CD8-positive, alpha-beta memory T cell (primary cell): Measurements from ENCODE around the gene DOCK1. TPM values are rescaled to one million over a fixed set of nuclear protein-coding genes. Genes with fewer than 3 reads are reported as not detected.

Experiments used
- CTCF ChIA-PET: fragments of 350-600 bp; sonication (Branson Sonifier 250); formaldehyde crosslinking; loops from one replicate; lab custom pipeline; 2021; ENCODE audit warnings: antibody characterized with exemption; lab: Charles Lee
- POLR2A ChIA-PET: fragments of 350-600 bp; sonication (Branson Sonifier 250); formaldehyde crosslinking; loops from one replicate; lab custom pipeline; 2021; ENCODE audit warnings: antibody characterized with exemption; lab: Charles Lee
- DNase-seq, 5 donors: peaks; one replicate each; pipeline versions ENCODE4 v3.0.0 to v3.0.0-alpha.2; 2020 to 2022; ENCODE audit warnings: mixed read lengths in 1 of 5
- H3K27ac ChIP-seq: one replicate; pipeline ENCODE4 v1.7.0; 2013; ENCODE audit warnings: low read depth, mild to moderate bottlenecking, low read length, moderate library complexity
- H3K27me3 ChIP-seq: 2 replicates; pipeline ENCODE4 v1.7.0; 2013; ENCODE audit warnings: low read length, mild to moderate bottlenecking; ENCODE audit not compliant: insufficient read depth, poor library complexity, severe bottlenecking
- H3K36me3 ChIP-seq: 2 replicates; pipeline ENCODE4 v1.7.0; 2013; ENCODE audit warnings: mild to moderate bottlenecking, low read length, moderate library complexity; ENCODE audit not compliant: insufficient read depth
- H3K4me1 ChIP-seq: 2 replicates; pipeline ENCODE4 v1.7.0; 2013; ENCODE audit warnings: mild to moderate bottlenecking, low read length, moderate library complexity; ENCODE audit not compliant: insufficient read depth
- H3K4me3 ChIP-seq: 2 replicates; pipeline ENCODE4 v1.7.0; 2013; ENCODE audit warnings: mild to moderate bottlenecking, low read length
- H3K9me3 ChIP-seq: 2 replicates; pipeline ENCODE4 v1.7.0; 2013; ENCODE audit warnings: mild to moderate bottlenecking, low read length
- H3K27ac Mint-ChIP-seq, 8 donors: one replicate each; pipeline ENCODE4 v1.8.0; 2020 to 2021; ENCODE audit warnings: mixed read lengths in 8 of 8, mild to moderate bottlenecking in 6 of 8, inconsistent platforms in 3 of 8, moderate library complexity in 3 of 8
- H3K27me3 Mint-ChIP-seq, 2 donors: one replicate each; pipeline ENCODE4 v1.8.0; 2020 to 2021; ENCODE audit warnings: mixed read lengths in 2 of 2, mild to moderate bottlenecking in 1 of 2, moderate library complexity in 1 of 2
- H3K36me3 Mint-ChIP-seq, 3 donors: one replicate each; pipeline ENCODE4 v1.8.0; 2020 to 2021; ENCODE audit warnings: mixed read lengths in 3 of 3, inconsistent platforms in 1 of 3, mild to moderate bottlenecking in 1 of 3
- H3K4me1 Mint-ChIP-seq, 3 donors: one replicate each; pipeline ENCODE4 v1.8.0; 2020 to 2021; ENCODE audit warnings: mixed read lengths in 3 of 3, inconsistent platforms in 1 of 3, mild to moderate bottlenecking in 1 of 3
- H3K4me3 Mint-ChIP-seq, 7 donors: one replicate each; pipeline ENCODE4 v1.8.0; 2020 to 2021; ENCODE audit warnings: mixed read lengths in 7 of 7, mild to moderate bottlenecking in 6 of 7, moderate library complexity in 4 of 7, inconsistent platforms in 2 of 7
- H3K9me3 Mint-ChIP-seq, 5 donors: one replicate each; pipeline ENCODE4 v1.8.0; 2020 to 2022; ENCODE audit warnings: mixed read lengths in 5 of 5, mild to moderate bottlenecking in 3 of 5, moderate library complexity in 2 of 5, inconsistent platforms in 1 of 5
- polyA plus RNA-seq: library from polyadenylated mRNA; unstranded; fragments of 300-500 nt; fragmentation: Illumina TruSeq; gene quantifications from one replicate; pipeline ENCODE4 v1.2.3, GENCODE V29; 2021
- total RNA-seq, 2 experiments: library from RNA; stranded (reverse); gene quantifications; one replicate each; pipeline ENCODE4 v1.2.3, GENCODE V29; 2021

DOCK1 gene
- total and polyA plus RNA-seq, 3 experiments from 2014 or later, result 0.16 to 0.18 TPM; not detected in 1

DNA sequence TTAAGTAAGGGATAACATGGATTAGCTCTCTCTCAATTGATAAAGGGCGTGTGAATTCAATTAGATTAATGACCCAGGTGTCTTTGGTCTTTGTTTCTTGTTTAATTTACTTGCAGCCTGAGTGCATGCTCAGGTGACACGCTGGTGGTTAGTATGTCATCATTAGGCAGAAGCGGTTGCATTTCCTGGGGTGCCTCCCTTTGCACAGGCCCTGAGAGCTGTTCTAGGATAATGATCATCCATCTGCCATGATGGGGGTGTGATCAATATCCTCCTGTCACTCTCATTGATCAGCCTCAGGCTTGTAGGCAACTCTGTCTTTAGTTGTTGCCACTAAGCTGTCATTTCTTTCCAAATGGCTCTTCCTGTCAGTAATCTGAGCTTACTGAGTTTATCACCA, 544.3 kb downstream of the DOCK1 start:
- H3K9me3 Mint-ChIP-seq, result no peaks in the 10 kb centered on the region
- POLR2A ChIA-PET, result no interaction called here

DNA sequence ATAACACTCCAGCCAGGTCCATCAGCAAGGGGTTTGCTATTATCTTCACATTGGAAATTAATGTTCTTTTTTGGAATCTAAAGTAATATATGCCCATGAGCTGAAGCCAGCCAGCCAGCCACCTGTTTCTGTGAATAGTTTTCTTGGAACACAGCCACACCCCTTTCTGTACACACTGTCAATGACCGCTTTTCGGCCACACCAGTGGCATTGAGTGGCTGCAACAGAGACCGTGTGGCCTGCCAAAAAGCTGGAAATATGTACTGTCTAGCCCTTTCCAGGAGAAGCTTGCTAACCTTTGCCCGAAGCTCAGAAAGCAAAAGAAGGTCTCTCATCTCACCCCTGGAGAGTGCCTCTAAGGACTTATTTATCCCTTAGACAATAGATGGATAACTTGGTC, 545.4 kb downstream of the DOCK1 start:
- Histone ChIP-seq H3K36me3 (no peaks in the 10 kb centered on the region), H3K4me1 (no peaks in the 10 kb centered on the region), H3K9me3 (no peaks in the 10 kb centered on the region), H3K27ac (no peak overlapping the region), H3K4me3 (no peak overlapping the region), H3K27me3 (no peaks in the 10 kb centered on the region)
- H3K27me3 Mint-ChIP-seq, result no peaks in the 10 kb centered on the region
- POLR2A ChIA-PET, result no interaction called here
- no peak overlapping the region for H3K4me3 Mint-ChIP-seq
- no peaks in the 10 kb centered on the region for H3K4me1 Mint-ChIP-seq
- no peak overlapping the region for H3K27ac Mint-ChIP-seq
- no peak for DNase-seq
- H3K9me3 Mint-ChIP-seq, result no peaks in the 10 kb centered on the region
- CTCF ChIA-PET, result no interaction called here
- H3K36me3 Mint-ChIP-seq, result no peaks in the 10 kb centered on the region

More for the DNA sequence above, 544.3 kb downstream of the DOCK1 start:
- CTCF ChIA-PET, result no interaction called here
- Histone ChIP-seq H3K27me3 (no peaks in the 10 kb centered on the region), H3K4me1 (no peaks in the 10 kb centered on the region), H3K36me3 (no peaks in the 10 kb centered on the region), H3K4me3 (no peak overlapping the region), H3K27ac (no peak overlapping the region), H3K9me3 (no peaks in the 10 kb centered on the region)
- Mint-ChIP-seq H3K27ac (no peak overlapping the region), H3K36me3 (no peaks in the 10 kb centered on the region), H3K4me1 (no peaks in the 10 kb centered on the region), H3K4me3 (no peak overlapping the region), H3K27me3 (no peaks in the 10 kb centered on the region)
- DNase-seq, result no peak

DNA sequence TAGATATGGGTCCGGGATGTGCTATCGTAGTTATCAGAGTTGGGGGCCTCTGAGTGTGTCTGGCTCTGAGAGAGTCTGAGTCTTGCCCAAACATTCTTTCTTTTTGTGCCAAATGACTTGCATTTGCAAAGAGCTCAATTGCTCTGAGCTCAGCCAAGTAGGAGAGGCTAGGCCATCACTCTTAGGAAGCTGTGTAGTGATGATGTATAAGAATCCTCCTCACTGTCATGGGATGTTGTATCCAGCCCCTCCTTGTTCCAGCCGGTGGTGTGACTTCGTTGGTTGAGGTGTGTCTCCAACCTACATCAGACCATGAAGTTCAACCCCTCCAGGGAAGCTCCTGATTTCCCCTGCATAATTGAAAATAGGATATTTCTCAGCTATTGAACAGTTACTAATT, 546.4 kb downstream of the DOCK1 start:
- Histone ChIP-seq H3K9me3 (no peaks in the 10 kb centered on the region), H3K27ac (no peak overlapping the region), H3K4me1 (no peaks in the 10 kb centered on the region), H3K27me3 (no peaks in the 10 kb centered on the region), H3K4me3 (no peak overlapping the region), H3K36me3 (no peaks in the 10 kb centered on the region)
- ChIA-PET CTCF (no interaction called here), POLR2A (no interaction called here)
- H3K27ac Mint-ChIP-seq, result peak overlapping the region in 1 of 8 donors; percentile 50
- no peaks in the 10 kb centered on the region for H3K36me3 Mint-ChIP-seq
- no peaks in the 10 kb centered on the region for H3K9me3 Mint-ChIP-seq
- H3K4me3 Mint-ChIP-seq, result no peak overlapping the region
- no peaks in the 10 kb centered on the region for H3K27me3 Mint-ChIP-seq
- no peak for DNase-seq
- no peaks in the 10 kb centered on the region for H3K4me1 Mint-ChIP-seq

DNA sequence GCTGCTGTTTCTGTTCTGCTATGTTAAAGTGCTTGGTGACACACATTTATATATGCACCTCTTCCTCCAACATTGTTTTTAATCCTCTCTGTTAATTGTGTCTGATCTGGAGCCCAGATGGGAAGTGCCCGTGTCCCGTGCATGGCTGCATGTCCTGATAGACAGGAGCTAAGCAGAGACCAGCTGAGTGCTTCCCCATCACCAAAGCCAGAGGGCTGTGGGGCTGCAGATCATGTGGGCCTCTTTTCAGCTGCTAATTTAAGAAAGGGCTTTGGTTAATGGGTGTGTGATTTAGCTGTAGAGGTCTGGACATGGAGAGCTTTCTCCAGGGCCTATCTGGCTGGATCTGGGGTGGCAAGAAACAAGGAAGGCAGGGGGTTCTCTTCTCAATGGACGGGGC, 547.3 kb downstream of the DOCK1 start:
- Histone ChIP-seq H3K4me1 (no peaks in the 10 kb centered on the region), H3K27ac (no peak overlapping the region), H3K4me3 (no peak overlapping the region), H3K9me3 (no peaks in the 10 kb centered on the region), H3K27me3 (no peaks in the 10 kb centered on the region), H3K36me3 (no peaks in the 10 kb centered on the region)
- H3K27ac Mint-ChIP-seq, result no peak overlapping the region
- H3K9me3 Mint-ChIP-seq, result no peaks in the 10 kb centered on the region
- no peak overlapping the region for H3K4me3 Mint-ChIP-seq
- H3K36me3 Mint-ChIP-seq, result no peaks in the 10 kb centered on the region
- H3K4me1 Mint-ChIP-seq, result no peaks in the 10 kb centered on the region
- CTCF ChIA-PET, result no interaction called here
- DNase-seq, result no peak
- POLR2A ChIA-PET, result no interaction called here
- no peaks in the 10 kb centered on the region for H3K27me3 Mint-ChIP-seq

DNA sequence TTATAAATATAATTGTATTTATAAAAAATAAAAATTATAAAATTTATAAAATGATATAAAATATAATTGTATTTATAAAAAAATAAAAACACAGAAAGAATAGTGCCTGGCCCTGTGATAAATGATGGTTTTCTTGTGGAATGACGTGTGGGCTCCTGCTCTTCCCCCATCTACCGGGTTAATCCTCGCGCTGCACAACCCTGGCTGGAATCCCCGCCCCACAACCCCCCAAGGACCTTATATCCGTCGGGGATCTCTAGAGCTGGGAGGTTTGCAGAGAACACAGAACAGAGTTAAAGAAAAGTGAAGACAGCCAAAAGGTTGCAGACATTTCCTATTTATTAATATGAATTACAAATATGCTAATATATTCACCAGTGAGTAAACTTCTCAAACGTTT, 548.5 kb downstream of the DOCK1 start:
- H3K4me3 Mint-ChIP-seq, result no peak overlapping the region
- peaks cover 0 to 2% (median 2%) of the 10 kb centered on the region in 5 donors for H3K9me3 Mint-ChIP-seq
- H3K36me3 Mint-ChIP-seq, result no peaks in the 10 kb centered on the region
- Histone ChIP-seq H3K36me3 (no peaks in the 10 kb centered on the region), H3K27me3 (no peaks in the 10 kb centered on the region), H3K27ac (no peak overlapping the region), H3K4me3 (no peak overlapping the region), H3K9me3 (no peaks in the 10 kb centered on the region), H3K4me1 (no peaks in the 10 kb centered on the region)
- DNase-seq, result no peak
- ChIA-PET CTCF (no interaction called here), POLR2A (no interaction called here)
- no peak overlapping the region for H3K27ac Mint-ChIP-seq
- H3K27me3 Mint-ChIP-seq, result no peaks in the 10 kb centered on the region
- H3K4me1 Mint-ChIP-seq, result no peaks in the 10 kb centered on the region

DNA sequence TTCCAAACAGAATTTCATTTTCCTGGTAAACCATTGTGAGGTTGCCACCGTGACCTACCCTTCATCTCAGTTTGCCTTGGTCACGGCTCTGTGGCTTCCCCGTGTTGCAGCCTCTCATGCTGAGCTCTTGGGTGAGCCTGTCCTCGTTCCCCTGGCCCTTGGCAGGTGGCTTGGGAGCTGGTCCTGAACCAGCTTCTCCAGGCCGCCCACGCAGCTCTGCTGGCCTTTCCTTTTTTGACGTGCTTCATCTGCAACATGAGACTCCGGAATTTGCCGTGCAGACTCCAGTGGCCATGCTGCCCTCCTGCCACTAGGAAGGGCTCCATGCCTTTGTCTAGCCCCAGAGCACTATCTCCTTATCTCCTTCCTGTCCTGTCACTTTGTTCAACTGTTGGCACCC, 550.9 kb downstream of the DOCK1 start:
- H3K36me3 ChIP-seq, result no peaks in the 10 kb centered on the region
- H3K4me3 Mint-ChIP-seq, result no peak overlapping the region
- H3K9me3 Mint-ChIP-seq, result peaks cover 0 to 2% (median 2%) of the 10 kb centered on the region in 5 donors
- ChIA-PET POLR2A (no interaction called here), CTCF (no interaction called here)
- no peak overlapping the region for H3K4me3 ChIP-seq
- no peak overlapping the region for H3K27ac Mint-ChIP-seq
- DNase-seq, result no peak
- H3K27me3 Mint-ChIP-seq, result no peaks in the 10 kb centered on the region
- H3K9me3 ChIP-seq, result no peaks in the 10 kb centered on the region
- no peak overlapping the region for H3K27ac ChIP-seq
- H3K4me1 Mint-ChIP-seq, result no peaks in the 10 kb centered on the region
- H3K4me1 ChIP-seq, result no peaks in the 10 kb centered on the region
- no peaks in the 10 kb centered on the region for H3K36me3 Mint-ChIP-seq
- no peaks in the 10 kb centered on the region for H3K27me3 ChIP-seq

DNA sequence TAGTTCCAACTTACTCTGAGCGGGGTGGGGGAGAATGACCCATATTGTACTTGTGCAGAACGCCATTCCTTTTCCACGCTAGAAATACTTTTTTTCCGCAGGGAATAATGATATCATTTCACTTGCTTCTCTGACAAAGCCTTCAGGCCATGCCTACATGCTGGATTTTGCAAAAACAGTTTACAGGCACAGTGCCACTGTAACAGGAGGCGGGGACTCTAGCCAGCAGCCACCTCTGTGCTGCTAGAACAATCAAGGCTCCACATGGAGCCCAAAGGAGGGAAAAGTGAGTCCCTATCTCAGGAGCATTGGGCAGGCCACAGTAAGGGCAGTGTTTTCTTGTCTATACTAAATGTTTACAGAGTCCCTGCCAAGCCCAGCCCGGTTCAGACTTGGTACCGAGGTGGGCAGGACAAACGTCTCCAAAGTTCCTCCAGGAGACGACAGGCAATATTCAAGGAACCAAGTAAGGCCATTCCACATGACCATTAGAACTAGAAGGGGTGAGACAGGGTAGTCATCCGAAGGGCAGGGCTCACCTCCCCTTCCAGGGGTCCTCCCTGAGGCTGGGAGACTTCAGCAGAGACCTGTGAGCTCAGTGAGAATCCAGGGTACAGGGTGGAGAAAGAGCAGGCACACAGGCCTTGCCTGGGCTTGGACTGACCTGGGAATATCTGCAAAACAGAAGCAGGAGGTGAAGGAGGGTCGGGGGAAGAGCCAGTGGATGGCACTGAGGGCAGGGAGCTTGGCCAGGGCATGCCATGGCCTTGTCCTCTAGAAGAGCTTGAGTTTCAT, 553.0 kb downstream of the DOCK1 start:
- Mint-ChIP-seq H3K4me1 (no peaks in the 10 kb centered on the region), H3K36me3 (no peaks in the 10 kb centered on the region), H3K27me3 (no peaks in the 10 kb centered on the region), H3K27ac (peak overlapping the region in 1 of 8 donors; percentile 68), H3K4me3 (no peak overlapping the region), H3K9me3 (peaks cover 0 to 2% (median 2%) of the 10 kb centered on the region in 5 donors)
- no peaks in the 10 kb centered on the region for H3K4me1 ChIP-seq
- H3K27me3 ChIP-seq, result no peaks in the 10 kb centered on the region
- no peak overlapping the region for H3K4me3 ChIP-seq
- POLR2A ChIA-PET, result no interaction called here
- H3K27ac ChIP-seq, result no peak overlapping the region
- DNase-seq, result no peak
- no peaks in the 10 kb centered on the region for H3K36me3 ChIP-seq
- H3K9me3 ChIP-seq, result no peaks in the 10 kb centered on the region
- CTCF ChIA-PET, result no interaction called here

DNA sequence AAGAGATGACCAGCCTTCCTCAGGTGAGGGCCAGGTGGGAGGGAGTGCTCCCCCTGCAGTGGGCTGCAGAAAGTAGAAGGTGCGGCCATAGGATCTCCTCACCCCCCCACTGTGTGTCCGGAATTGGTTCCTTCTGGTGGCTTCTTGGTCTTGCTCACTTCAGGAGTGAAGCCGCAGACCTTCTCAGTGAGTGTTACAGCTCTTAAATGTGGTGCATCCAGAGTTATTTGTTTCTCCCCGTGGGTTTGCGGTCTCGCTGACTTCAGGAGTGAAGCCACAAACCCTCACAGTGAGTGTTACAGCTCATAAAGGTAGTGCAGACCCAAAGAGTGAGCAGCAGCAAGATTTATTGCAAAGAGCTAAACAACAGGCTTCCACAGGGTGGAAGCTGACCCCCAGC, 553.6 kb downstream of the DOCK1 start:
- H3K36me3 ChIP-seq, result no peaks in the 10 kb centered on the region
- no peak overlapping the region for H3K27ac ChIP-seq
- DNase-seq, result no peak
- Mint-ChIP-seq H3K4me3 (no peak overlapping the region), H3K36me3 (no peaks in the 10 kb centered on the region), H3K27me3 (no peaks in the 10 kb centered on the region), H3K9me3 (peaks cover 0 to 6% (median 2%) of the 10 kb centered on the region in 5 donors), H3K4me1 (no peaks in the 10 kb centered on the region), H3K27ac (no peak overlapping the region)
- no peaks in the 10 kb centered on the region for H3K9me3 ChIP-seq
- CTCF ChIA-PET, result no interaction called here
- H3K4me3 ChIP-seq, result no peak overlapping the region
- POLR2A ChIA-PET, result no interaction called here
- no peaks in the 10 kb centered on the region for H3K27me3 ChIP-seq
- H3K4me1 ChIP-seq, result no peaks in the 10 kb centered on the region
